ENCODE results near the gene NRCAM. TPM values are rescaled to one million over a fixed set of nuclear protein-coding genes. Genes with fewer than 3 reads are reported as not detected.

The NRCAM gene
- total RNA-seq, 1 donor from 2014 or later: 13.6 TPM

DNA sequence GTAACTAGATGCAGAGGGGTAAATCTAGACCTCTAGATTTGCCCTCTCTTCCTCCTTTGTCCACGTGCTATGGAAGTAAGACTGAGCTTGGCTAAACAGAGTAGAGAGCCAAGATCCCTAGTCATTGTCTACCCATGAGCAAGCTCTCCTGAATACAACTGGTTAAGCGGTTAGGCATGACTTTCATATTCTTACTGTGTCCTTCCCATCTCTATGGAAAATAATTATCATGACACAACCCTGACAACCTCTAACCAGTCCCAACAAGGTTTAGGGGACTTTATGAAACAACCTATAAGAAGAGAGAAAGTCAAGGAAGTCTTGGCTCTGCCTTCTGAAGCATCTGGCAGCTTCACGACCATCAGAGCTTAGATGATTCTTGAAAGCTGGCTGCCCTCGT lies 318.2 kb downstream of the NRCAM start:
- H3K27ac ChIP-seq (ENCODE audit: low read depth, low read length): no peak overlapping the region
- no peak overlapping the region for H3K9ac ChIP-seq (ENCODE audit: low read depth in 1 of 3, low read length in 3 of 3)
- H3K27me3 ChIP-seq (ENCODE audit: control insufficient read depth in 3 of 3, insufficient read depth in 3 of 3, low read length in 3 of 3): no peaks in the 10 kb centered on the region
- no peak overlapping the region for H3K4me3 ChIP-seq (ENCODE audit: low read length in 3 of 3)
- no peaks in the 10 kb centered on the region for H3K4me1 ChIP-seq (ENCODE audit: control insufficient read depth in 3 of 3, insufficient read depth in 3 of 3, low read length in 3 of 3)
- H3K9me3 ChIP-seq (ENCODE audit: control insufficient read depth in 3 of 3, low read length in 3 of 3): no peaks in the 10 kb centered on the region
- H3K36me3 ChIP-seq (ENCODE audit: control insufficient read depth in 3 of 3, insufficient read depth in 3 of 3, low read length in 3 of 3): no peaks in the 10 kb centered on the region

DNA sequence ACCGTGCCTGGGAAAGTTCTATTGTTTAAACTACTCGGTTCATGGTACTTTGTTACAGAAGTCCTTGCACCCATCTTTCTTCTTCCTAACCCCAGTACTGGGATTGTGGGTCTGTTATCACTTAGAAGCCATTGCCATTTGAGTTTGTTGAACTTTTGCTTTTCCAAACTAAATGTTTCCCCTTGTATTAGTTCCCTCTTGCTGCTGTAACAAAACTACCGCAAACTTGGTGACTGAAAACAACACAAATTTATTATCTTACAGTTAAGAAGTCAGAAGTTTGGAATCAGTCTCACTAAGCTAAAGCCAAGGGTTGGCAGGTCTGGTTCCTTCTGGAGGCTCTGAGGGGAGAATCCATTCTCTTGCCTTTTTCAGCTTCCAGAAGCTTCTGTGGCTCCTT lies 319.2 kb downstream of the NRCAM start:
- Histone ChIP-seq H3K4me1 (ENCODE audit: control insufficient read depth in 3 of 3, insufficient read depth in 3 of 3, low read length in 3 of 3) (no peaks in the 10 kb centered on the region), H3K27ac (ENCODE audit: low read depth, low read length) (no peak overlapping the region), H3K4me3 (ENCODE audit: low read length in 3 of 3) (no peak overlapping the region), H3K36me3 (ENCODE audit: control insufficient read depth in 3 of 3, insufficient read depth in 3 of 3, low read length in 3 of 3) (no peaks in the 10 kb centered on the region), H3K9ac (ENCODE audit: low read depth in 1 of 3, low read length in 3 of 3) (no peak overlapping the region), H3K27me3 (ENCODE audit: control insufficient read depth in 3 of 3, insufficient read depth in 3 of 3, low read length in 3 of 3) (no peaks in the 10 kb centered on the region), H3K9me3 (ENCODE audit: control insufficient read depth in 3 of 3, low read length in 3 of 3) (no peaks in the 10 kb centered on the region)

DNA sequence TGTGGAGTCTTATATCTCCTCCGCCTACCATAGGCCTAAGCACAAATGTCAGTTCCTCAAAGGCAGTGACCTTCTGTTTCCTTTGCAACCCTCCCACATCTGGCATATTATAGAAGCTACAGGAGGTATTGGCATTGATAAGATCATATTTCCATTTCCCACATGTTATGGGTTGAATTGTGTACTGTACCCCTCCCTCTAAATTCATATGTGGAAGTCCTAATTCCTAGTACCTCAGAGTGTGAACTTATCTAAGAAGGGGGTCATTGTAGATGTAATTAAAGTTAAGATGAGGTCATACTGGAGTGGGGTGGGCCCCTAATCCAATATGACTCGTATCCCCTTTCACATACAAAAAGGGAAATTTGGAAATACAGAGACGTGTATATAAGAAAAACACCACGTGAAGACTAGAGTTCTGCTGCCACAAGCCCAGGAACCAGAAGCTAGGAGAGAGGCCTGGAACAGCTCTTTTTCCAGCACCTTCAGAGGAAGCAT lies 320.0 kb downstream of the NRCAM start:
- no peaks in the 10 kb centered on the region for H3K9me3 ChIP-seq (ENCODE audit: control insufficient read depth in 3 of 3, low read length in 3 of 3)
- no peak overlapping the region for H3K9ac ChIP-seq (ENCODE audit: low read depth in 1 of 3, low read length in 3 of 3)
- no peaks in the 10 kb centered on the region for H3K4me1 ChIP-seq (ENCODE audit: control insufficient read depth in 3 of 3, insufficient read depth in 3 of 3, low read length in 3 of 3)
- no peak overlapping the region for H3K27ac ChIP-seq (ENCODE audit: low read depth, low read length)
- H3K4me3 ChIP-seq (ENCODE audit: low read length in 3 of 3): no peak overlapping the region
- no peaks in the 10 kb centered on the region for H3K27me3 ChIP-seq (ENCODE audit: control insufficient read depth in 3 of 3, insufficient read depth in 3 of 3, low read length in 3 of 3)
- no peaks in the 10 kb centered on the region for H3K36me3 ChIP-seq (ENCODE audit: control insufficient read depth in 3 of 3, insufficient read depth in 3 of 3, low read length in 3 of 3)

- H3K36me3 ChIP-seq (ENCODE audit: control insufficient read depth in 3 of 3, insufficient read depth in 3 of 3, low read length in 3 of 3): no peaks in the 10 kb centered on the region
- no peak overlapping the region for H3K9ac ChIP-seq (ENCODE audit: low read depth in 1 of 3, low read length in 3 of 3)
- H3K4me3 ChIP-seq (ENCODE audit: low read length in 3 of 3): no peak overlapping the region
- H3K27ac ChIP-seq (ENCODE audit: low read depth, low read length): no peak overlapping the region
- no peaks in the 10 kb centered on the region for H3K27me3 ChIP-seq (ENCODE audit: control insufficient read depth in 3 of 3, insufficient read depth in 3 of 3, low read length in 3 of 3)
- no peaks in the 10 kb centered on the region for H3K4me1 ChIP-seq (ENCODE audit: control insufficient read depth in 3 of 3, insufficient read depth in 3 of 3, low read length in 3 of 3)
- H3K9me3 ChIP-seq (ENCODE audit: control insufficient read depth in 3 of 3, low read length in 3 of 3): no peaks in the 10 kb centered on the region
Measured at GRCh38 chr7:108135446-108136190, 320.6 kb downstream of the NRCAM start.

DNA sequence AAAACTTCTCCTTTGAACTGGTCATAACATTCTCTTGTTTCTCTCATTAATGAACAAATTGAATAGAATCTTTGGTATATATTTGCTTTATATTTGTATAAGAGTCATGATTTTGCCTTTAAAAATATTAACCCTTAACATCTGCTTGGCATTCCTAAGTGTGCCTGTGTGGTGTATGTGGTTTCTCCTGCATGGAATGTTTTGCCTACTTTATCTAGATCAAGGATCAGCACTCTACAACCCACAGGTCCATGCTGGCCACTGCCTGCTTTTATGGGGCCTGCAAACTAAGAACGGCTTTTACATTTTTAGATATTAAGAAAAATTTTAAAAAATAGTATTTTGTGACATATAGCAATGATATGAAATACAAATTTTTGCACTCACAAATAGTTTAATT lies 321.8 kb downstream of the NRCAM start:
- H3K36me3 ChIP-seq (ENCODE audit: control insufficient read depth in 3 of 3, insufficient read depth in 3 of 3, low read length in 3 of 3): no peaks in the 10 kb centered on the region
- no peak overlapping the region for H3K9ac ChIP-seq (ENCODE audit: low read depth in 1 of 3, low read length in 3 of 3)
- no peaks in the 10 kb centered on the region for H3K9me3 ChIP-seq (ENCODE audit: control insufficient read depth in 3 of 3, low read length in 3 of 3)
- H3K4me3 ChIP-seq (ENCODE audit: low read length in 3 of 3): no peak overlapping the region
- no peaks in the 10 kb centered on the region for H3K4me1 ChIP-seq (ENCODE audit: control insufficient read depth in 3 of 3, insufficient read depth in 3 of 3, low read length in 3 of 3)
- H3K27me3 ChIP-seq (ENCODE audit: control insufficient read depth in 3 of 3, insufficient read depth in 3 of 3, low read length in 3 of 3): no peaks in the 10 kb centered on the region
- no peak overlapping the region for H3K27ac ChIP-seq (ENCODE audit: low read depth, low read length)

DNA sequence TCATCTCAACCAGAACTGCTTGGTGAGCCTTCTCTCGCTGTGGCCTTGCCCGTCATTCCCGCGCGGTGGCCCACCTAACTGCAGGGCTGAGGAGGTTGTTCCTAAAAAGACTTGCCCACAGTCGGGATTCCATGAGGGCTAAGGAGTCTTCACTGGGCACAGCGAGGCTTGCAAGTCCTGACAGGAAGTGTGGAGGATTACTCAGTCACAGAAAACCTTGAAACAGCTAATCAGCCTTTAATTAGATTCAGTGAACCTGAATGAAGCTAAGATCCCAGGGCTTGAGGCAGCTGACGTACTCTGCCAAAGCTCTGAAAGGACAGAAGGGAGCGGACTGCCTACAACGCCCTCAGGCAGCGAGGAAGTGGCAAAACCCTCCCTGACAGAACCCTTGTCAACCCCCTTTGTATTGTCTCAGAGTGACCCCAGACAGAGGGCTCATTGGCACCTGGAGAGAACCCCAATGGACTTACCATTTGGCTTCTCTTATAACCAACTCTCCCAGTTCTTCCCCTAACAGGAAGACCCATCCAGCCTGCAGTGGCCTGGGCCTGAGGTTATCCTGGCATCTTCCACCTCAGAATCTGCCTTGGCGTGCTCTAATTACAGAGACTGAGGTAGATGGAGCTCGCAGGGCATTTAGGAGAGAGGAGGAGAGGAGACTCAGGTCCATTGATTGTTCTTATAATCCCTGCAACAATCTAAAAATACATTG lies 323.5 kb downstream of the NRCAM start:
- H3K27ac ChIP-seq (ENCODE audit: low read depth, low read length): no peak overlapping the region
- H3K36me3 ChIP-seq (ENCODE audit: control insufficient read depth in 3 of 3, insufficient read depth in 3 of 3, low read length in 3 of 3): no peaks in the 10 kb centered on the region
- H3K4me3 ChIP-seq (ENCODE audit: low read length in 3 of 3): no peak overlapping the region
- no peaks in the 10 kb centered on the region for H3K9me3 ChIP-seq (ENCODE audit: control insufficient read depth in 3 of 3, low read length in 3 of 3)
- no peaks in the 10 kb centered on the region for H3K4me1 ChIP-seq (ENCODE audit: control insufficient read depth in 3 of 3, insufficient read depth in 3 of 3, low read length in 3 of 3)
- no peak overlapping the region for H3K9ac ChIP-seq (ENCODE audit: low read depth in 1 of 3, low read length in 3 of 3)
- H3K27me3 ChIP-seq (ENCODE audit: control insufficient read depth in 3 of 3, insufficient read depth in 3 of 3, low read length in 3 of 3): no peaks in the 10 kb centered on the region

DNA sequence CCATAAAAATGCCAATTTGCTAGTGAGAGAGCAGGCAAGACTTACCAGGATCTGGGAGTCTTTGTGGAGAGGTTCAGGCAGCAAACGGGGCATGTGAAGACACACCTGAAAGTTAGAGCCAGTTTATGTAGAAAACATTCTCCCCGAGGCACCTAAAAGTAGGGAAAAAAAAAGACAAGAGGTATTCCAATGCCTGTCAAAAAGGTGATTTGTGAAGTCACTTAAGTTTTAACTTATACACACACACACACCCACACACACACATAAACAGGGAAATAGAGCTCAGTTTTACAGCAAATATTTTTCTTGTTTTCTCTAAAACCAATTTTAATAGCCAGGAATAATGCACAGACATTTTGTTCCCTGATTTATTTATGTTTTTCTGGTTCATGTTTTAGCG lies 326.0 kb downstream of the NRCAM start, which contains the start of gene LAMB4:
Gene LAMB4, minus strand, starts transcription at position 101 of the 400 bp plus-strand sequence. CDS start 7,197 bp downstream, outside the sequence.
- H3K9ac ChIP-seq (ENCODE audit: low read depth in 1 of 3, low read length in 3 of 3): no peak within 1 kb of the TSS
- no peaks in the 10 kb centered on the region for H3K9me3 ChIP-seq (ENCODE audit: control insufficient read depth in 3 of 3, low read length in 3 of 3)
- H3K27ac ChIP-seq (ENCODE audit: low read depth, low read length): no peak within 1 kb of the TSS
- H3K27me3 ChIP-seq (ENCODE audit: control insufficient read depth in 3 of 3, insufficient read depth in 3 of 3, low read length in 3 of 3): no peaks in the 10 kb centered on the region
- H3K4me3 ChIP-seq (ENCODE audit: low read length in 3 of 3): no peak within 1 kb of the TSS
- no peaks in the 10 kb centered on the region for H3K36me3 ChIP-seq (ENCODE audit: control insufficient read depth in 3 of 3, insufficient read depth in 3 of 3, low read length in 3 of 3)
- no peaks in the 10 kb centered on the region for H3K4me1 ChIP-seq (ENCODE audit: control insufficient read depth in 3 of 3, insufficient read depth in 3 of 3, low read length in 3 of 3)

DNA sequence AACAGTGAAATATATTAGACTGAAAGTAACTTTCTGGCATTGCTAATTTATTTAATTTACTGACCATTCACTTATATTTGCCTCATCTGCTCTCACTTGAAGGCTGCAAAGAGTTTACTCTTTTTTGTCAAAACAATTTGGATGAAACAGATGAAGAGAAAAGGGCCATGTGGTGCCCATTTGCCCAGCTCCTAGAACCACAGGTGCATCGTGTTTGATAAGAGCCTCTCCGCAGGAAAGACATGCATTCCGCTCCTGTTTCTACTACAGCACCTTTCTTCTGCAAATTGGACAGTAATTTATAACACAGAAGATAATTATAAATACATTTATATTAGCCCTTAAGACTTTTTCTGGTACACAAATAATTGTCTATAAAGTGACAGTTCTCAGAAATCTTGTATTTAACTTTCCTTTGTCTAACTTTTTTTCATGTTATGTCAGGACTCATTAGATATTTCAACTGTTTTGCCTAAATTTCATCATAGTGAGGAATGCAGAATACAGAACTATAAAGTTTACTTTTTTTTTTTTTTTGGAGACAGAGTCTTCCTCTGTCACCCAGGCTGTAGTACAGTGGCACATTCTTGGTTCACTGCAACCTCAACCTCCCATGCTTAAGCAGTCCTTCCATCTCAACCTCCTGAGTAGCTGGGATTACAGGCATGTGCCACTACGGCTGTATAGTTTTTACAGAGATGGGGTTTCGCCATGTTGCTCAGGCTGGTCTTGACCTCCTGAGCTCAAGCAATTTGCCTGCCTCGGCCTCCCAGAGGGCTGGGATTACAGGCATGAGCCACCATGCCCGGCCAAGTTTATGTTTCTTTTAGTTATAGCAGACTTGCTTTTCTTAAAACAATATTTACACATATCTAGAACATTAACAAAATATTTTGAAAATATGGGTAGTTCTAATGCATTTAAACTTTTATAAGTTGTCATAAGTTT lies 326.9 kb downstream of the NRCAM start:
- no peaks in the 10 kb centered on the region for H3K36me3 ChIP-seq (ENCODE audit: control insufficient read depth in 3 of 3, insufficient read depth in 3 of 3, low read length in 3 of 3)
- no peak overlapping the region for H3K4me3 ChIP-seq (ENCODE audit: low read length in 3 of 3)
- no peak overlapping the region for H3K9ac ChIP-seq (ENCODE audit: low read depth in 1 of 3, low read length in 3 of 3)
- H3K27me3 ChIP-seq (ENCODE audit: control insufficient read depth in 3 of 3, insufficient read depth in 3 of 3, low read length in 3 of 3): no peaks in the 10 kb centered on the region
- no peak overlapping the region for H3K27ac ChIP-seq (ENCODE audit: low read depth, low read length)
- no peaks in the 10 kb centered on the region for H3K4me1 ChIP-seq (ENCODE audit: control insufficient read depth in 3 of 3, insufficient read depth in 3 of 3, low read length in 3 of 3)
- H3K9me3 ChIP-seq (ENCODE audit: control insufficient read depth in 3 of 3, low read length in 3 of 3): no peaks in the 10 kb centered on the region

GRCh38 chr7:108128514-108128913 lies 327.7 kb downstream of the NRCAM start:
- no peaks in the 10 kb centered on the region for H3K4me1 ChIP-seq (ENCODE audit: control insufficient read depth in 3 of 3, insufficient read depth in 3 of 3, low read length in 3 of 3)
- no peak overlapping the region for H3K27ac ChIP-seq (ENCODE audit: low read depth, low read length)
- H3K9me3 ChIP-seq (ENCODE audit: control insufficient read depth in 3 of 3, low read length in 3 of 3): no peaks in the 10 kb centered on the region
- no peak overlapping the region for H3K4me3 ChIP-seq (ENCODE audit: low read length in 3 of 3)
- H3K27me3 ChIP-seq (ENCODE audit: control insufficient read depth in 3 of 3, insufficient read depth in 3 of 3, low read length in 3 of 3): no peaks in the 10 kb centered on the region
- H3K9ac ChIP-seq (ENCODE audit: low read depth in 1 of 3, low read length in 3 of 3): no peak overlapping the region
- H3K36me3 ChIP-seq (ENCODE audit: control insufficient read depth in 3 of 3, insufficient read depth in 3 of 3, low read length in 3 of 3): no peaks in the 10 kb centered on the region
